HepG2 (cell line): ENCODE data around the gene ZNRF3. TPM values are rescaled to one million over a fixed set of nuclear protein-coding genes. Genes with fewer than 3 reads are reported as not detected.

Experiments used
- EP300 ChIP-seq, 3 experiments: sonication (generic) in 1 of 3; formaldehyde crosslinking in 1 of 3; IDR thresholded peaks; 2 replicates each; pipeline versions ENCODE4 v1.5.1 to v1.6.1; 2011 to 2020; ENCODE audit warnings: low read depth in 2 of 3, low read length in 2 of 3, borderline replicate concordance in 1 of 3, improper control_type of control experiment in 1 of 3, mild to moderate bottlenecking in 1 of 3, missing genetic modification reagents in 1 of 3, moderate library complexity in 1 of 3
- ETV6 ChIP-seq: sonication (generic); formaldehyde crosslinking; conservative IDR thresholded peaks from 2 replicates; pipeline ENCODE4 v1.4.0; 2020; ENCODE audit warnings: missing genetic modification reagents
- HOXA5 ChIP-seq: sonication (generic); formaldehyde crosslinking; IDR thresholded peaks from 2 replicates; pipeline ENCODE4 v1.4.0; 2020; ENCODE audit warnings: missing genetic modification reagents
- KLF11 ChIP-seq: IDR thresholded peaks from 2 replicates; pipeline ENCODE4 v1.6.1; 2016; ENCODE audit warnings: missing compliant biosample characterization
- MED8 ChIP-seq: sonication (generic); formaldehyde crosslinking; IDR thresholded peaks from 2 replicates; pipeline ENCODE4 v1.8.1; 2023; ENCODE audit warnings: mild to moderate bottlenecking, missing genetic modification reagents; ENCODE audit not compliant: insufficient replicate concordance
- MXD4 ChIP-seq: IDR thresholded peaks from 2 replicates; pipeline ENCODE4 v1.6.1; 2016; ENCODE audit warnings: mild to moderate bottlenecking, missing biosample characterization, missing genetic modification reagents
- NFRKB ChIP-seq: fragments of 450-650 bp; IDR thresholded peaks from 2 replicates; pipeline ENCODE4 v1.6.1; 2017
- NR3C1 ChIP-seq: sonication (generic); formaldehyde crosslinking; IDR thresholded peaks from 2 replicates; pipeline ENCODE4 v1.4.0; 2020; ENCODE audit warnings: missing genetic modification reagents
- PHB2 ChIP-seq: fragments of 450-650 bp; IDR thresholded peaks from 2 replicates; pipeline ENCODE4 v1.6.1; 2018; ENCODE audit not compliant: partially characterized antibody
- POGZ ChIP-seq: sonication (generic); formaldehyde crosslinking; IDR thresholded peaks from 2 replicates; pipeline ENCODE4 v1.4.0; 2020; ENCODE audit warnings: mild to moderate bottlenecking, missing genetic modification reagents
- PPARG ChIP-seq: conservative IDR thresholded peaks from 2 replicates; pipeline ENCODE4 v1.6.1; 2016; ENCODE audit warnings: missing biosample characterization, missing genetic modification reagents
- SNRNP70 ChIP-seq: fragments of 200-400 bp; formaldehyde crosslinking; IDR thresholded peaks from 2 replicates; pipeline ENCODE4 v1.6.1; 2017; ENCODE audit warnings: mild to moderate bottlenecking, low read depth, low read length, moderate library complexity
- SYNCRIP ChIP-seq: fragments of 200-400 bp; formaldehyde crosslinking; IDR thresholded peaks from 2 replicates; pipeline ENCODE4 v1.6.1; 2018; ENCODE audit warnings: mild to moderate bottlenecking, low read depth, low read length; ENCODE audit not compliant: insufficient read depth
- ZEB1 ChIP-seq: IDR thresholded peaks from 2 replicates; pipeline ENCODE4 v1.6.1; 2012; ENCODE audit warnings: mild to moderate bottlenecking, low read depth, inconsistent platforms; ENCODE audit not compliant: insufficient replicate concordance
- ZNF251 ChIP-seq: sonication (generic); formaldehyde crosslinking; IDR thresholded peaks from 2 replicates; pipeline ENCODE4 v1.9.0; 2021; ENCODE audit warnings: mild to moderate bottlenecking, missing genetic modification reagents
- ZNF441 ChIP-seq: sonication (generic); formaldehyde crosslinking; IDR thresholded peaks from 2 replicates; pipeline ENCODE4 v1.7.0; 2021; ENCODE audit warnings: missing genetic modification reagents, borderline replicate concordance
- ZNF510 ChIP-seq: sonication (generic); formaldehyde crosslinking; IDR thresholded peaks from 2 replicates; pipeline ENCODE4 v1.4.0; 2020; ENCODE audit warnings: low read depth, mild to moderate bottlenecking, missing genetic modification reagents
- ZNF780A ChIP-seq: sonication (generic); formaldehyde crosslinking; IDR thresholded peaks from 2 replicates; pipeline ENCODE4 v1.8.0; 2022; ENCODE audit warnings: mild to moderate bottlenecking, missing genetic modification reagents, moderate library complexity
- polyA plus RNA-seq, 8 experiments: library from polyadenylated mRNA; depleted of rRNA in 3 of 8; stranded (reverse) in 7 of 8; unstranded in 1 of 8; fragments of >200 nt; fragmentation: Illumina TruSeq in 4 of 8; extraction: Trizol in 4 of 8; gene quantifications; 2 replicates each; pipeline versions ENCODE4 v1.2.1 to v1.2.3, GENCODE V29; 2011 to 2016; ENCODE audit warnings: low read depth in 4 of 8, missing spikeins in 1 of 8, mixed read lengths in 1 of 8; ENCODE audit not compliant: insufficient read depth in 1 of 8
- total RNA-seq, 5 experiments: library from RNA; depleted of rRNA; stranded (reverse); fragments of >200 nt; fragmentation: Illumina TruSeq; extraction: Trizol; gene quantifications; 2 replicates each; pipeline ENCODE4 v1.2.3, GENCODE V29; 2016; ENCODE audit warnings: low read depth in 1 of 5
- TF ChIP-seq, protein P1 (sequence below): sonication (generic); formaldehyde crosslinking; conservative IDR thresholded peaks from 2 replicates; pipeline ENCODE4 v1.4.0; 2020; ENCODE audit warnings: missing genetic modification reagents
- TF ChIP-seq, protein P2 (sequence below): sonication (generic); formaldehyde crosslinking; conservative IDR thresholded peaks from 2 replicates; pipeline ENCODE4 v1.5.0; 2020; ENCODE audit warnings: missing genetic modification reagents
- TF ChIP-seq, protein P3 (sequence below): IDR thresholded peaks from 2 replicates; pipeline ENCODE4 v1.6.1; 2012; ENCODE audit warnings: low read depth, low read length, improper control_type of control experiment
- TF ChIP-seq, protein P4 (sequence below): fragments of 450-650 bp; IDR thresholded peaks from 2 replicates; pipeline ENCODE4 v1.6.1; 2017

ZNRF3 gene
- total and polyA plus RNA-seq, 2 of the 13 experiments (the other 11 are each of a cell fraction or from before 2014, with no cell fraction given) = 20.3 to 36.7 TPM

DNA sequence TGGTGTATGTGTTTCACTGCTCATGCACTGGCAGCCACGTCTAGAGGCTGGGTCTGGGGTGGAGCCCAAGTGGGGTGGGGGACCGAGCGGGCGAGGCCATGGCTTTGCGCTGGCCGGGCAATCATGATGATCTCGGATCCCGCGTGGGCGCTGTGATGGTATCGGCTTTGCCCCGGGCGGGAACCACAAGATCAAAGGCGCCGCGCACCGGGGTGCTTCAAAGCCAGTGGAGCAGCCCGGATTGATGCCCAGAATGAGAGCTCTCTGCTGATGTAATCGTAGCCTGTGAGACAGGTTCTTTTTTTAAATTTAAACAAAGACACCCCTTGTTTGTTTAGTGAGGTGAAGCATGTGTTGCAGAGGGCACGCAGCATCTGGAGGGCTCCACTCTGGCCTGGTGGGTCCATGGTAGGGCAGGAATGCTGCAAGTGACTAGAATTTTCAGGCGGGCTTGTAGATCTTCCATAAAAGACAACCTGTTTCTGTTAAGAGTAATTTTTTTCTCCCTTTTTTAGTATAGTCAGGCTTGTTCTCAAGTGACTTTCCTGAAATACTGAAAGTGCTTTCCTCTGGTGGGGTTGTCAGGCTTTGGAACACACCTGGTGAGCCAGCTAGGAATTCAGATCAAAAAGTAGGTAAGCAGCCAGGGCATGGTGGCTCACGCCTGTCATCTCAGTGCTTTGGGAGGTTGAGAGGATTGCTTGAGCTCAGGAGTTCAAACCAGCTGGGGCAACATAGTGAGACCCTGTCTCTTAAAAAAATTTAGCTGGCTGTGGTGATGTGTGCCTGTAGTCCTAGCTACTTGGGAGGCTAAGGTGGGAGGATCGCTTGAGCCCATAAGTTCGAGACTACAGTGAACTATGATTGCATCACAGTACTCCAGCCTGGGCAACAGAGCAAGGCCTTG lies 40.7 kb downstream of the ZNRF3 start (continued):
- TF ChIP-seq, protein P1, sequence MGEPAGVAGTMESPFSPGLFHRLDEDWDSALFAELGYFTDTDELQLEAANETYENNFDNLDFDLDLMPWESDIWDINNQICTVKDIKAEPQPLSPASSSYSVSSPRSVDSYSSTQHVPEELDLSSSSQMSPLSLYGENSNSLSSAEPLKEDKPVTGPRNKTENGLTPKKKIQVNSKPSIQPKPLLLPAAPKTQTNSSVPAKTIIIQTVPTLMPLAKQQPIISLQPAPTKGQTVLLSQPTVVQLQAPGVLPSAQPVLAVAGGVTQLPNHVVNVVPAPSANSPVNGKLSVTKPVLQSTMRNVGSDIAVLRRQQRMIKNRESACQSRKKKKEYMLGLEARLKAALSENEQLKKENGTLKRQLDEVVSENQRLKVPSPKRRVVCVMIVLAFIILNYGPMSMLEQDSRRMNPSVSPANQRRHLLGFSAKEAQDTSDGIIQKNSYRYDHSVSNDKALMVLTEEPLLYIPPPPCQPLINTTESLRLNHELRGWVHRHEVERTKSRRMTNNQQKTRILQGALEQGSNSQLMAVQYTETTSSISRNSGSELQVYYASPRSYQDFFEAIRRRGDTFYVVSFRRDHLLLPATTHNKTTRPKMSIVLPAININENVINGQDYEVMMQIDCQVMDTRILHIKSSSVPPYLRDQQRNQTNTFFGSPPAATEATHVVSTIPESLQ = no peak
- TF ChIP-seq, protein P2, sequence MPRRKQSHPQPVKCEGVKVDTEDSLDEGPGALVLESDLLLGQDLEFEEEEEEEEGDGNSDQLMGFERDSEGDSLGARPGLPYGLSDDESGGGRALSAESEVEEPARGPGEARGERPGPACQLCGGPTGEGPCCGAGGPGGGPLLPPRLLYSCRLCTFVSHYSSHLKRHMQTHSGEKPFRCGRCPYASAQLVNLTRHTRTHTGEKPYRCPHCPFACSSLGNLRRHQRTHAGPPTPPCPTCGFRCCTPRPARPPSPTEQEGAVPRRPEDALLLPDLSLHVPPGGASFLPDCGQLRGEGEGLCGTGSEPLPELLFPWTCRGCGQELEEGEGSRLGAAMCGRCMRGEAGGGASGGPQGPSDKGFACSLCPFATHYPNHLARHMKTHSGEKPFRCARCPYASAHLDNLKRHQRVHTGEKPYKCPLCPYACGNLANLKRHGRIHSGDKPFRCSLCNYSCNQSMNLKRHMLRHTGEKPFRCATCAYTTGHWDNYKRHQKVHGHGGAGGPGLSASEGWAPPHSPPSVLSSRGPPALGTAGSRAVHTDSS (CRISPR knock-in tag) = no peak
- TF ChIP-seq, protein P3, sequence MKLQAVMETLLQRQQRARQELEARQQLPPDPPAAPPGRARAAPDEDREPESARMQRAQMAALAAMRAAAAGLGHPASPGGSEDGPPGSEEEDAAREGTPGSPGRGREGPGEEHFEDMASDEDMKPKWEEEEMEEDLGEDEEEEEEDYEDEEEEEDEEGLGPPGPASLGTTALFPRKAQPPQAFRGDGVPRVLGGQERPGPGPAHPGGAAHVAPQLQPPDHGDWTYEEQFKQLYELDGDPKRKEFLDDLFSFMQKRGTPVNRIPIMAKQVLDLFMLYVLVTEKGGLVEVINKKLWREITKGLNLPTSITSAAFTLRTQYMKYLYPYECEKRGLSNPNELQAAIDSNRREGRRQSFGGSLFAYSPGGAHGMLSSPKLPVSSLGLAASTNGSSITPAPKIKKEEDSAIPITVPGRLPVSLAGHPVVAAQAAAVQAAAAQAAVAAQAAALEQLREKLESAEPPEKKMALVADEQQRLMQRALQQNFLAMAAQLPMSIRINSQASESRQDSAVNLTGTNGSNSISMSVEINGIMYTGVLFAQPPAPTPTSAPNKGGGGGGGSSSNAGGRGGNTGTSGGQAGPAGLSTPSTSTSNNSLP = no peak
- TF ChIP-seq HOXA5 (CRISPR knock-in tag) = peak; percentile 56; the same call in 1 of the 2 replicates
- 0 out of 2 replicates have a peak, but pooled peaks have one; percentile 23 for TF ChIP-seq ETV6 (CRISPR knock-in tag)
- no peak for TF ChIP-seq KLF11
- TF ChIP-seq EP300 (IDR thresholded peaks at IDR 0.05; ENCODE audit: low read depth in 2 of 2, low read length in 2 of 2) = peak; percentile 67 to 98; a peak in 3 of 4 replicates
- peak; percentile 92 for TF ChIP-seq EP300 (CRISPR knock-in tag; IDR thresholded peaks at IDR 0.05; ENCODE audit: borderline replicate concordance)
- peak; percentile 70; the same call in 1 of the 2 replicates for TF ChIP-seq POGZ (CRISPR knock-in tag)
- no peak for TF ChIP-seq SYNCRIP
- TF ChIP-seq ZNF251 (CRISPR knock-in tag) = no peak
- TF ChIP-seq ZNF780A (CRISPR knock-in tag) = no peak
- TF ChIP-seq ZNF441 (CRISPR knock-in tag) = peak; percentile 30; the same call in 1 of the 2 replicates
- TF ChIP-seq, protein P4, sequence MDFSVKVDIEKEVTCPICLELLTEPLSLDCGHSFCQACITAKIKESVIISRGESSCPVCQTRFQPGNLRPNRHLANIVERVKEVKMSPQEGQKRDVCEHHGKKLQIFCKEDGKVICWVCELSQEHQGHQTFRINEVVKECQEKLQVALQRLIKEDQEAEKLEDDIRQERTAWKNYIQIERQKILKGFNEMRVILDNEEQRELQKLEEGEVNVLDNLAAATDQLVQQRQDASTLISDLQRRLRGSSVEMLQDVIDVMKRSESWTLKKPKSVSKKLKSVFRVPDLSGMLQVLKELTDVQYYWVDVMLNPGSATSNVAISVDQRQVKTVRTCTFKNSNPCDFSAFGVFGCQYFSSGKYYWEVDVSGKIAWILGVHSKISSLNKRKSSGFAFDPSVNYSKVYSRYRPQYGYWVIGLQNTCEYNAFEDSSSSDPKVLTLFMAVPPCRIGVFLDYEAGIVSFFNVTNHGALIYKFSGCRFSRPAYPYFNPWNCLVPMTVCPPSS = no peak
- peak; percentile 39; the same call in 1 of the 2 replicates for TF ChIP-seq MXD4
- peak; percentile 84 for TF ChIP-seq MED8 (CRISPR knock-in tag)
- TF ChIP-seq ZNF510 (CRISPR knock-in tag) = no peak
- TF ChIP-seq ZEB1 = peak; percentile 86
- no peak for TF ChIP-seq NFRKB
- TF ChIP-seq SNRNP70 = no peak
- TF ChIP-seq PPARG (CRISPR knock-in tag) = peak; percentile 91
- TF ChIP-seq NR3C1 (CRISPR knock-in tag) = no peak
- no peak for TF ChIP-seq PHB2
